ENCODE data around the gene IL1R1.

Gene IL1R1

GRCh38 chr2:102184568-102184967 lies 42.0 kb downstream of the IL1R1 start:
- Histone ChIP-seq H3K9ac (ENCODE audit: insufficient read length, low read depth) (no peak overlapping the region), H3K36me3 (ENCODE audit: insufficient read depth, insufficient read length, low read length) (no peaks in the 10 kb centered on the region), H3K9me3 (ENCODE audit: insufficient read depth, low read length) (no peaks in the 10 kb centered on the region), H3K4me3 (ENCODE audit: insufficient read length, low read depth) (no peak overlapping the region), H3K4me1 (ENCODE audit: insufficient read depth, insufficient read length) (no peaks in the 10 kb centered on the region), H3K27me3 (ENCODE audit: insufficient read depth, insufficient read length) (peaks cover 15% of the 10 kb centered on the region)
- TF ChIP-seq YY1 (IDR thresholded peaks at IDR 0.05; ENCODE audit: insufficient read depth, insufficient read length), result no peak
- TF ChIP-seq ZNF274 (IDR thresholded peaks at IDR 0.05; ENCODE audit: low read depth, low read length), result no peak
- TF ChIP-seq SUZ12 (IDR thresholded peaks at IDR 0.05; ENCODE audit: extremely low read depth, insufficient read depth, insufficient read length), result no peak
- DNase-seq (ENCODE audit: low read depth, low spot score), result no peak

- Histone ChIP-seq H3K27me3 (ENCODE audit: insufficient read depth, insufficient read length) (peaks cover 15% of the 10 kb centered on the region), H3K4me3 (ENCODE audit: insufficient read length, low read depth) (no peak overlapping the region), H3K9ac (ENCODE audit: insufficient read length, low read depth) (no peak overlapping the region), H3K9me3 (ENCODE audit: insufficient read depth, low read length) (no peaks in the 10 kb centered on the region), H3K4me1 (ENCODE audit: insufficient read depth, insufficient read length) (no peaks in the 10 kb centered on the region), H3K36me3 (ENCODE audit: insufficient read depth, insufficient read length, low read length) (no peaks in the 10 kb centered on the region)
- TF ChIP-seq SUZ12 (IDR thresholded peaks at IDR 0.05; ENCODE audit: extremely low read depth, insufficient read depth, insufficient read length) (no peak), YY1 (IDR thresholded peaks at IDR 0.05; ENCODE audit: insufficient read depth, insufficient read length) (no peak), ZNF274 (IDR thresholded peaks at IDR 0.05; ENCODE audit: low read depth, low read length) (no peak)
- DNase-seq (ENCODE audit: low read depth, low spot score), result no peak
Measured at GRCh38 chr2:102185347-102185746, 42.8 kb downstream of the IL1R1 start.

- H3K9ac ChIP-seq (ENCODE audit: insufficient read length, low read depth), result no peak within 1 kb of the TSS
- peak within 1 kb of the TSS; percentile 15 for H3K4me3 ChIP-seq (ENCODE audit: insufficient read length, low read depth)
- H3K27me3 ChIP-seq (ENCODE audit: insufficient read depth, insufficient read length), result peaks cover 15% of the 10 kb centered on the region
- DNase-seq (ENCODE audit: low read depth, low spot score), result no peak
- H3K36me3 ChIP-seq (ENCODE audit: insufficient read depth, insufficient read length, low read length), result no peaks in the 10 kb centered on the region
- H3K9me3 ChIP-seq (ENCODE audit: insufficient read depth, low read length), result no peaks in the 10 kb centered on the region
- no peak for TF ChIP-seq ZNF274 (IDR thresholded peaks at IDR 0.05; ENCODE audit: low read depth, low read length)
- no peak for TF ChIP-seq SUZ12 (IDR thresholded peaks at IDR 0.05; ENCODE audit: extremely low read depth, insufficient read depth, insufficient read length)
- no peak for TF ChIP-seq YY1 (IDR thresholded peaks at IDR 0.05; ENCODE audit: insufficient read depth, insufficient read length)
- H3K4me1 ChIP-seq (ENCODE audit: insufficient read depth, insufficient read length), result no peaks in the 10 kb centered on the region
Measured at GRCh38 chr2:102186791-102187495, 44.4 kb downstream of the IL1R1 start, which contains the start of gene IL1RL2. TSS of gene IL1RL2 (plus strand) at chr2:102187023. CDS start at chr2:102187868, 845 bp downstream.

GRCh38 chr2:102187496-102188150 lies 45.1 kb downstream of the IL1R1 start:
- Histone ChIP-seq H3K4me1 (ENCODE audit: insufficient read depth, insufficient read length) (no peaks in the 10 kb centered on the region), H3K9ac (ENCODE audit: insufficient read length, low read depth) (no peak overlapping the region), H3K4me3 (ENCODE audit: insufficient read length, low read depth) (peak overlapping the region; percentile 15), H3K27me3 (ENCODE audit: insufficient read depth, insufficient read length) (peaks cover 15% of the 10 kb centered on the region), H3K36me3 (ENCODE audit: insufficient read depth, insufficient read length, low read length) (no peaks in the 10 kb centered on the region), H3K9me3 (ENCODE audit: insufficient read depth, low read length) (no peaks in the 10 kb centered on the region)
- DNase-seq (ENCODE audit: low read depth, low spot score), result no peak
- no peak for TF ChIP-seq ZNF274 (IDR thresholded peaks at IDR 0.05; ENCODE audit: low read depth, low read length)
- no peak for TF ChIP-seq YY1 (IDR thresholded peaks at IDR 0.05; ENCODE audit: insufficient read depth, insufficient read length)
- TF ChIP-seq SUZ12 (IDR thresholded peaks at IDR 0.05; ENCODE audit: extremely low read depth, insufficient read depth, insufficient read length), result no peak

GRCh38 chr2:102190430-102191107 lies 48.0 kb downstream of the IL1R1 start:
- DNase-seq (ENCODE audit: low read depth, low spot score), result no peak
- TF ChIP-seq SUZ12 (IDR thresholded peaks at IDR 0.05; ENCODE audit: extremely low read depth, insufficient read depth, insufficient read length) (no peak), ZNF274 (IDR thresholded peaks at IDR 0.05; ENCODE audit: low read depth, low read length) (no peak), YY1 (IDR thresholded peaks at IDR 0.05; ENCODE audit: insufficient read depth, insufficient read length) (no peak)
- H3K27me3 ChIP-seq (ENCODE audit: insufficient read depth, insufficient read length), result peaks cover 15% of the 10 kb centered on the region
- no peaks in the 10 kb centered on the region for H3K9me3 ChIP-seq (ENCODE audit: insufficient read depth, low read length)
- H3K9ac ChIP-seq (ENCODE audit: insufficient read length, low read depth), result no peak overlapping the region
- H3K36me3 ChIP-seq (ENCODE audit: insufficient read depth, insufficient read length, low read length), result no peaks in the 10 kb centered on the region
- no peaks in the 10 kb centered on the region for H3K4me1 ChIP-seq (ENCODE audit: insufficient read depth, insufficient read length)
- no peak overlapping the region for H3K4me3 ChIP-seq (ENCODE audit: insufficient read length, low read depth)

- Histone ChIP-seq H3K4me1 (ENCODE audit: insufficient read depth, insufficient read length) (no peaks in the 10 kb centered on the region), H3K27me3 (ENCODE audit: insufficient read depth, insufficient read length) (peaks cover 13% of the 10 kb centered on the region), H3K9ac (ENCODE audit: insufficient read length, low read depth) (no peak overlapping the region), H3K9me3 (ENCODE audit: insufficient read depth, low read length) (no peaks in the 10 kb centered on the region), H3K4me3 (ENCODE audit: insufficient read length, low read depth) (no peak overlapping the region), H3K36me3 (ENCODE audit: insufficient read depth, insufficient read length, low read length) (no peaks in the 10 kb centered on the region)
- no peak for TF ChIP-seq YY1 (IDR thresholded peaks at IDR 0.05; ENCODE audit: insufficient read depth, insufficient read length)
- TF ChIP-seq SUZ12 (IDR thresholded peaks at IDR 0.05; ENCODE audit: extremely low read depth, insufficient read depth, insufficient read length), result no peak
- TF ChIP-seq ZNF274 (IDR thresholded peaks at IDR 0.05; ENCODE audit: low read depth, low read length), result no peak
- no peak for DNase-seq (ENCODE audit: low read depth, low spot score)
Measured at GRCh38 chr2:102191501-102191900, 49.0 kb downstream of the IL1R1 start.

GRCh38 chr2:102193074-102193473 lies 50.5 kb downstream of the IL1R1 start:
- Histone ChIP-seq H3K9me3 (ENCODE audit: insufficient read depth, low read length) (no peaks in the 10 kb centered on the region), H3K9ac (ENCODE audit: insufficient read length, low read depth) (no peak overlapping the region), H3K4me1 (ENCODE audit: insufficient read depth, insufficient read length) (no peaks in the 10 kb centered on the region), H3K27me3 (ENCODE audit: insufficient read depth, insufficient read length) (no peaks in the 10 kb centered on the region), H3K4me3 (ENCODE audit: insufficient read length, low read depth) (no peak overlapping the region), H3K36me3 (ENCODE audit: insufficient read depth, insufficient read length, low read length) (no peaks in the 10 kb centered on the region)
- no peak for TF ChIP-seq SUZ12 (IDR thresholded peaks at IDR 0.05; ENCODE audit: extremely low read depth, insufficient read depth, insufficient read length)
- TF ChIP-seq ZNF274 (IDR thresholded peaks at IDR 0.05; ENCODE audit: low read depth, low read length), result no peak
- TF ChIP-seq YY1 (IDR thresholded peaks at IDR 0.05; ENCODE audit: insufficient read depth, insufficient read length), result no peak
- DNase-seq (ENCODE audit: low read depth, low spot score), result no peak
